HCT116 (cell line): Measurements from ENCODE around the gene EIF5B. TPM values are rescaled to one million over a fixed set of nuclear protein-coding genes. Genes with fewer than 3 reads are reported as not detected.

ENCODE experiments used
- ATAC-seq: fragments of 200-7000 bp; cut with Tn5 transposase; 2 replicates; pipeline ENCODE4 v1.9.1; 2020; ENCODE audit warnings: mild to moderate bottlenecking, moderate library complexity
- BruUV-seq: library from RNA; stranded (reverse); fragments of 400-500 nt; replicated peaks from 2 replicates; lab custom pipeline; 2021; lab: Mats Ljungman, UMichigan
- CTCF ChIA-PET: fragments of 300-600 bp; sonication (Branson Sonifier 250); formaldehyde crosslinking; loops from one replicate; lab custom pipeline; 2021; ENCODE audit warnings: antibody characterized with exemption; lab: Charles Lee
- POLR2A ChIA-PET: fragments of 300-600, 350-600 bp; sonication (Branson Sonifier 250); formaldehyde crosslinking; loops from one replicate; lab custom pipeline; 2021; ENCODE audit warnings: antibody characterized with exemption; lab: Charles Lee
- RAD21 ChIA-PET, 2 experiments: fragments of 300-600 bp; sonication (Branson Sonifier 250); formaldehyde crosslinking; loops; one replicate each; lab custom pipeline; 2023; ENCODE audit warnings: low total read pairs in 2 of 2; ENCODE audit not compliant: uncharacterized antibody in 2 of 2, unreplicated experiment in 2 of 2, low non-redundant PET in 1 of 2; lab: Charles Lee
- DNase-seq: peaks from one replicate; pipeline ENCODE4 v3.0.0-alpha.2; 2010; ENCODE audit warnings: low read depth, low spot score
- H2AFZ ChIP-seq: fragments of 200-600 bp; shearing (Covaris generic), sonication (generic); 2 replicates; pipeline ENCODE4 v1.6.1; 2017; ENCODE audit warnings: low read depth, mixed run types, mixed read lengths, antibody characterized with exemption, low read length; ENCODE audit not compliant: poor library complexity, severe bottlenecking
- H3K27ac ChIP-seq: 2 replicates; pipeline ENCODE4 v1.5.1; 2012; ENCODE audit warnings: low read depth, low read length
- H3K27me3 ChIP-seq: fragments of 200-600 bp; sonication (generic); 2 replicates; pipeline ENCODE4 v1.6.1; 2016; ENCODE audit warnings: mixed run types, low read length, mixed read lengths; ENCODE audit not compliant: insufficient read depth
- H3K36me3 ChIP-seq, 2 experiments: fragments of 200-500 bp in 1 of 2; fragments of 200-600 bp in 1 of 2; sonication (Bioruptor generic) in 1 of 2; sonication (generic) in 1 of 2; 2 replicates each; pipeline versions ENCODE4 v1.5.1 to v1.6.1; 2014 to 2016; ENCODE audit warnings: low read length in 2 of 2, inconsistent platforms in 1 of 2, mixed read lengths in 1 of 2, mixed run types in 1 of 2; ENCODE audit not compliant: insufficient read depth in 2 of 2, control insufficient read depth in 1 of 2
- H3K4me1 ChIP-seq, 2 experiments: fragments of 200-600 bp in 1 of 2; sonication (generic) in 1 of 2; 2 replicates each; pipeline versions ENCODE4 v1.5.1 to v1.6.1; 2012 to 2017; ENCODE audit warnings: low read length in 2 of 2, inconsistent platforms in 1 of 2, mild to moderate bottlenecking in 1 of 2, mixed read lengths in 1 of 2, mixed run types in 1 of 2, moderate library complexity in 1 of 2; ENCODE audit not compliant: insufficient read depth in 2 of 2, control insufficient read depth in 1 of 2
- H3K4me2 ChIP-seq: fragments of 200-600 bp; sonication (generic); 2 replicates; pipeline ENCODE4 v1.6.1; 2017; ENCODE audit warnings: mixed run types, low read length, mixed read lengths
- H3K4me3 ChIP-seq, 2 experiments: fragments of 200-600 bp in 1 of 2; sonication (generic) in 1 of 2; replicated peaks in 1 of 2; 2 replicates each; pipeline ENCODE4 v1.5.1; 2011 to 2016; ENCODE audit warnings: low read length in 2 of 2, control low read depth in 1 of 2, low read depth in 1 of 2, mild to moderate bottlenecking in 1 of 2, mixed read lengths in 1 of 2, mixed run types in 1 of 2
- H3K79me2 ChIP-seq: fragments of 200-600 bp; sonication (generic); 2 replicates; pipeline ENCODE4 v1.6.1; 2017; ENCODE audit warnings: mild to moderate bottlenecking, mixed run types, low read length, moderate library complexity, mixed read lengths; ENCODE audit not compliant: insufficient read depth
- H3K9ac ChIP-seq: fragments of 200-600 bp; sonication (generic); 2 replicates; pipeline ENCODE4 v1.6.1; 2016; ENCODE audit warnings: low read length, mixed read lengths
- H3K9me2 ChIP-seq: fragments of 200-600 bp; sonication (generic), shearing (Covaris generic); 2 replicates; pipeline ENCODE4 v1.6.1; 2017; ENCODE audit warnings: mixed run types, mild to moderate bottlenecking, moderate library complexity; ENCODE audit not compliant: insufficient read depth
- H3K9me3 ChIP-seq, 2 experiments: fragments of 200-500 bp in 1 of 2; fragments of 200-600 bp in 1 of 2; sonication (Bioruptor generic) in 1 of 2; sonication (generic) in 1 of 2; 2 replicates each; pipeline ENCODE4 v1.6.1; 2014 to 2017; ENCODE audit warnings: low read length in 2 of 2, mixed read lengths in 2 of 2, inconsistent platforms in 1 of 2, low read depth in 1 of 2, mild to moderate bottlenecking in 1 of 2, mixed run types in 1 of 2, moderate library complexity in 1 of 2; ENCODE audit not compliant: control insufficient read depth in 1 of 2, insufficient read depth in 1 of 2
- H4K20me1 ChIP-seq: fragments of 200-600 bp; sonication (generic), shearing (Covaris generic); 2 replicates; pipeline ENCODE4 v1.6.1; 2017; ENCODE audit warnings: mixed run types, mild to moderate bottlenecking, moderate library complexity; ENCODE audit not compliant: insufficient read depth
- CEBPB ChIP-seq: IDR thresholded peaks from 2 replicates; pipeline ENCODE4 v1.6.1; 2012; ENCODE audit warnings: low read depth
- EGR1 ChIP-seq: IDR thresholded peaks from 2 replicates; pipeline ENCODE4 v1.6.1; 2012; ENCODE audit warnings: low read depth
- EZH2 ChIP-seq: fragments of 200-600 bp; sonication (generic); IDR thresholded peaks from 2 replicates; pipeline ENCODE4 v1.6.1; 2017; ENCODE audit warnings: antibody characterized with exemption, mixed run types
- FOSL1 ChIP-seq: IDR thresholded peaks from 2 replicates; pipeline ENCODE4 v1.6.1; 2012; ENCODE audit warnings: low read depth
- JUND ChIP-seq: IDR thresholded peaks from 2 replicates; pipeline ENCODE4 v1.6.1; 2012
- MAX ChIP-seq: IDR thresholded peaks from 2 replicates; pipeline ENCODE4 v1.6.1; 2012
- POLR2A ChIP-seq: IDR thresholded peaks from 2 replicates; pipeline ENCODE4 v1.7.0; 2011; ENCODE audit warnings: borderline replicate concordance; ENCODE audit not compliant: insufficient read depth, insufficient read length; ENCODE audit errors: extremely low read depth
- POLR2AphosphoS5 ChIP-seq: IDR thresholded peaks from 2 replicates; pipeline ENCODE4 v1.6.1; 2011; ENCODE audit warnings: mild to moderate bottlenecking, low read depth, low read length, moderate library complexity
- RAD21 ChIP-seq: IDR thresholded peaks from 2 replicates; pipeline ENCODE4 v1.6.1; 2012; ENCODE audit warnings: low read depth, mild to moderate bottlenecking
- SP1 ChIP-seq: IDR thresholded peaks from 2 replicates; pipeline ENCODE4 v1.6.1; 2012; ENCODE audit warnings: low read depth
- SRF ChIP-seq: IDR thresholded peaks from 2 replicates; pipeline ENCODE4 v1.6.1; 2012; ENCODE audit warnings: low read depth
- TCF7L2 ChIP-seq: IDR thresholded peaks from 2 replicates; pipeline ENCODE4 v1.7.0; 2011; ENCODE audit warnings: borderline replicate concordance, inconsistent platforms; ENCODE audit not compliant: insufficient read depth, insufficient read length; ENCODE audit errors: extremely low read depth
- YY1 ChIP-seq: IDR thresholded peaks from 2 replicates; pipeline ENCODE4 v1.6.1; 2011; ENCODE audit warnings: low read length, low read depth, moderate library complexity, mild to moderate bottlenecking; ENCODE audit not compliant: insufficient replicate concordance; ENCODE audit errors: extremely low read depth
- ZBTB33 ChIP-seq: IDR thresholded peaks from 2 replicates; pipeline ENCODE4 v1.6.1; 2011; ENCODE audit warnings: mild to moderate bottlenecking, low read length, moderate library complexity; ENCODE audit not compliant: insufficient replicate concordance; ENCODE audit errors: extremely low read depth
- ZNF274 ChIP-seq: fragments of 200-500 bp; sonication (Bioruptor generic); IDR thresholded peaks from 2 replicates; pipeline ENCODE4 v1.6.1; 2014; ENCODE audit warnings: mild to moderate bottlenecking, low read depth, low read length, inconsistent platforms
- intact Hi-C: fragments of 100-400 bp; cut with micrococcal nuclease; formaldehyde crosslinking; loops from 2 replicates; pipeline ENCODE4 v1.10.0; 2022
- total RNA-seq: library from RNA; stranded (reverse); gene quantifications from one replicate; pipeline ENCODE4 v1.2.1, GENCODE V29; 2021; ENCODE audit not compliant: unreplicated experiment
- TF ChIP-seq, protein P1 (sequence below): IDR thresholded peaks from 2 replicates; pipeline ENCODE4 v1.6.1; 2012
- TF ChIP-seq, protein P2 (sequence below), 3 experiments: fragments of 200-600 bp in 1 of 3; sonication (generic) in 1 of 3; IDR thresholded peaks in 2 of 3; conservative IDR thresholded peaks in 1 of 3; 2 replicates each; pipeline ENCODE4 v1.5.1; 2012 to 2017; ENCODE audit warnings: low read depth in 2 of 3, low read length in 2 of 3, antibody characterized with exemption in 1 of 3, borderline replicate concordance in 1 of 3, control low read depth in 1 of 3, mild to moderate bottlenecking in 1 of 3, mixed read lengths in 1 of 3, mixed run types in 1 of 3, moderate library complexity in 1 of 3; ENCODE audit not compliant: insufficient read depth in 1 of 3

Gene EIF5B
- total RNA-seq, 1 experiment from 2014 or later = 65.9 TPM

- Histone ChIP-seq H3K27ac (no peak overlapping the region), H4K20me1 (0 out of 2 replicates have a peak, but pooled peaks cover 5% of the 10 kb centered on the region), H3K9me2 (no peaks in the 10 kb centered on the region), H3K79me2 (peaks cover 40% of the 10 kb centered on the region), H3K4me2 (no peak overlapping the region), H3K4me3 (no peak overlapping the region), H3K9ac (no peak overlapping the region), H3K4me1 (no peaks in the 10 kb centered on the region), H3K9me3 (no peaks in the 10 kb centered on the region), H3K36me3 (peaks cover 11 to 17% of the 10 kb centered on the region in 2 experiments), H3K27me3 (no peaks in the 10 kb centered on the region), H2AFZ (no peak overlapping the region)
- TF ChIP-seq POLR2AphosphoS5 = no peak
- TF ChIP-seq ZBTB33 = no peak
- no peak for TF ChIP-seq YY1
- no peak for TF ChIP-seq SRF
- no peak for TF ChIP-seq EZH2
- TF ChIP-seq MAX = no peak
- no peak for TF ChIP-seq FOSL1
- no peak for TF ChIP-seq TCF7L2
- TF ChIP-seq, protein P1, sequence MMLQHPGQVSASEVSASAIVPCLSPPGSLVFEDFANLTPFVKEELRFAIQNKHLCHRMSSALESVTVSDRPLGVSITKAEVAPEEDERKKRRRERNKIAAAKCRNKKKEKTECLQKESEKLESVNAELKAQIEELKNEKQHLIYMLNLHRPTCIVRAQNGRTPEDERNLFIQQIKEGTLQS = no peak
- no peak for TF ChIP-seq POLR2A
- TF ChIP-seq RAD21 = no peak
- TF ChIP-seq, protein P2, sequence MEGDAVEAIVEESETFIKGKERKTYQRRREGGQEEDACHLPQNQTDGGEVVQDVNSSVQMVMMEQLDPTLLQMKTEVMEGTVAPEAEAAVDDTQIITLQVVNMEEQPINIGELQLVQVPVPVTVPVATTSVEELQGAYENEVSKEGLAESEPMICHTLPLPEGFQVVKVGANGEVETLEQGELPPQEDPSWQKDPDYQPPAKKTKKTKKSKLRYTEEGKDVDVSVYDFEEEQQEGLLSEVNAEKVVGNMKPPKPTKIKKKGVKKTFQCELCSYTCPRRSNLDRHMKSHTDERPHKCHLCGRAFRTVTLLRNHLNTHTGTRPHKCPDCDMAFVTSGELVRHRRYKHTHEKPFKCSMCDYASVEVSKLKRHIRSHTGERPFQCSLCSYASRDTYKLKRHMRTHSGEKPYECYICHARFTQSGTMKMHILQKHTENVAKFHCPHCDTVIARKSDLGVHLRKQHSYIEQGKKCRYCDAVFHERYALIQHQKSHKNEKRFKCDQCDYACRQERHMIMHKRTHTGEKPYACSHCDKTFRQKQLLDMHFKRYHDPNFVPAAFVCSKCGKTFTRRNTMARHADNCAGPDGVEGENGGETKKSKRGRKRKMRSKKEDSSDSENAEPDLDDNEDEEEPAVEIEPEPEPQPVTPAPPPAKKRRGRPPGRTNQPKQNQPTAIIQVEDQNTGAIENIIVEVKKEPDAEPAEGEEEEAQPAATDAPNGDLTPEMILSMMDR (IDR thresholded peaks at IDR 0.05 in 2 of 3, conservative IDR thresholded peaks at IDR 0.05 in 1 of 3; ENCODE audit: borderline replicate concordance in 1 of 3, insufficient read depth in 1 of 3, low read depth in 2 of 3, low read length in 2 of 3) = no peak
- TF ChIP-seq EGR1 = no peak
- no peak for TF ChIP-seq ZNF274
- TF ChIP-seq JUND = no peak
- TF ChIP-seq CEBPB = no peak
- no peak for TF ChIP-seq SP1
- no TSS peak for BruUV-seq
- intact Hi-C loops = no loop called here
- ChIA-PET RAD21 (no interaction called here), POLR2A (no interaction called here), CTCF (no interaction called here)
- ATAC-seq (no peak), DNase-seq (no peak)
Observed at GRCh38 chr2:99442837-99443236, 105.6 kb downstream of the EIF5B start.
